Measurements from ENCODE around the gene TMEM203. TPM values are rescaled to one million over a fixed set of nuclear protein-coding genes. Genes with fewer than 3 reads are reported as not detected.

The TMEM203 gene
- total and polyA plus RNA-seq, 2 of the 4 experiments (the other 2 are of a cell fraction): 18.8 to 40.6 TPM

DNA sequence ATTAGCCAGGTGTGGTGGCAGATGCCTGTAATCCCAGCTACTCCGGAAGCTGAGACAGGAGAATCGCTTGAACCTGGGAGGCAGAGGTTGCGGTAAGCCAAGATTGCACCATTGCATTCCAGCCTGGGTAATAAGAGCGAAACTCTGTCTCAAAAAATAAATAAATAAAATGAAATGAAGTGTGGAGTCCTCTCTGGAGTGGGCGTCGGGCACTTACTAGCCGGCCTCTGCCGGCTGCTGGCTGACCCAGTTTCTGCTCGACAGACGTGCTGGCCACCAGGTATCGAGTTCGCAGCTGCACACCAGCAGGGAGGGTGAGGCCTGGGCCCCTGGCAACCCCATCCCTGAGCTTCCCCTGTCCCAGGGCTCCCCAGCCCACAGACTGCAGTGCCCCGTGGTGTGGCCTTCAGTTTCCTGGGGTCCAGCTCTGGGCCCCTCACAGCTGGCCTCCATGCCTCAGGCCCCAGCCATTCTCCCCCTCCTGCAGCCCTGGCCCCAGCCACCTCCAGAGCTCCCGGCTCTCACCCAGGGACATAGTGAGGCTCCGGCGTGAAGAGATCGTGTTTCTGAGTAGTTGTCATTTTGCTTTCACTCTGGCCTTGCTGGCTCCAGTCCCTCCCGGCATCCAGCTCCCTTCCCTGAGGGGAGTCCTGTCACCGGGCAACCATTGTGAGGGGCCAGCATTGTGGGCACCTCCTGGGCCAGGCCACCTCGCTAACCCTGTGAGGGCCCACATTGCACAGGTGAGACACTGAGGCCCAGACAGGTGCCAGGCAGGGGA is 41.9 kb upstream of the TMEM203 start:
- Histone ChIP-seq H3K23ac (ENCODE audit: low read depth, low read length) (no peak overlapping the region), H3K56ac (ENCODE audit: extremely low read depth, insufficient read depth, low read length) (no peak overlapping the region), H3K27ac (ENCODE audit: insufficient read depth, low read length) (no peak overlapping the region), H4K91ac (ENCODE audit: insufficient read depth, low read depth, low read length) (no peak overlapping the region), H2AFZ (replicated peaks; ENCODE audit: low read length, poor library complexity) (no peak overlapping the region), H3K4me2 (ENCODE audit: low read depth, low read length) (no peak overlapping the region), H2BK15ac (ENCODE audit: low read depth, low read length) (no peak overlapping the region), H3K14ac (replicated peaks; ENCODE audit: low read depth, low read length) (no peak overlapping the region), H3K27me3 (ENCODE audit: control insufficient read depth, insufficient read depth, low read length) (no peaks in the 10 kb centered on the region), H3K4ac (ENCODE audit: low read depth, low read length) (no peak overlapping the region), H4K8ac (ENCODE audit: low read depth in 2 of 2, low read length in 2 of 2) (no peak overlapping the region), H2AK9ac (replicated peaks; ENCODE audit: low read depth, low read length, poor library complexity) (peak overlapping the region; percentile 58), H2BK20ac (ENCODE audit: low read depth, low read length) (no peak overlapping the region), H3K9me1 (ENCODE audit: insufficient read depth, low read length) (peaks cover 4% of the 10 kb centered on the region), H3K9me3 (ENCODE audit: control insufficient read depth, insufficient read depth, low read length) (no peaks in the 10 kb centered on the region), H3K4me1 (ENCODE audit: control insufficient read depth, insufficient read depth, low read length) (peaks cover 5% of the 10 kb centered on the region; the same call in 1 of the 2 replicates), H4K20me1 (ENCODE audit: insufficient read depth, low read length) (peaks cover 24% of the 10 kb centered on the region), H3K79me1 (ENCODE audit: low read depth in 1 of 2, low read length in 2 of 2) (peaks cover 3 to 22% of the 10 kb centered on the region in 2 experiments; a peak in 3 of 4 replicates), H4K5ac (ENCODE audit: low read depth, low read length) (no peak overlapping the region), H2BK120ac (ENCODE audit: low read depth, low read length) (no peak overlapping the region), H3K18ac (ENCODE audit: low read depth, low read length) (no peak overlapping the region), H2AK5ac (ENCODE audit: low read depth, low read length) (no peak overlapping the region), H3K4me3 (ENCODE audit: insufficient read depth, low read depth, low read length) (no peak overlapping the region), H3K36me3 (ENCODE audit: control insufficient read depth, insufficient read depth, low read length) (peaks cover 14% of the 10 kb centered on the region), H3K9ac (ENCODE audit: low read depth, low read length) (no peak overlapping the region), H2BK5ac (ENCODE audit: low read depth, low read length, poor library complexity, severe bottlenecking) (no peak overlapping the region)
- no TSS peak for BruUV-seq (replicated peaks)
- intact Hi-C loops (cut with micrococcal nuclease): no loop called here
- dilution Hi-C loops (cut with HindIII; ENCODE audit: low sequenced_read_pairs, unreplicated experiment): no loop called here
- ATAC-seq (ENCODE audit: low read depth): peak; percentile 22
- 25% methylated on average over 2 of the region's 20 CpGs; no CpG with 5 or more reads in 1 of the 2 experiments for WGBS, 2 experiments (ENCODE audit: extremely low coverage in 2 of 2, insufficient read length in 1 of 2)
- no peak for DNase-seq
- CTCF ChIA-PET: interaction anchor here (0.6 kb wide), 1 partner anchor 187 kb away, joined by 3 read pairs; no protein-coding TSS in a partner anchor
- in situ Hi-C loops (cut with MboI; ENCODE audit: low sequenced_read_pairs): no loop called here
- POLR2A ChIA-PET (ENCODE audit: unreplicated experiment): no interaction called here
- TF ChIP-seq CEBPB (IDR thresholded peaks at IDR 0.05; ENCODE audit: low read depth, low read length) (0 out of 2 replicates have a peak, but pooled peaks have one; percentile 3), POLR2A (IDR thresholded peaks at IDR 0.05; ENCODE audit: low read depth, low read length) (no peak)

Data from IMR-90 (cell line).